GM21576 (cell line): ENCODE measurements around the gene LRRC8E.
"Not testable (repeated sequence)": the region's sequence is repeated elsewhere in the genome, so short reads cannot be mapped to it uniquely, and the experiment has no call there.

Experiments
- ATAC-seq: cut with Tn5 transposase; IDR thresholded peaks from one replicate; pipeline ENCODE4 v1.9.1; 2021; ENCODE audit warnings: mild to moderate bottlenecking, moderate library complexity; ENCODE audit not compliant: unreplicated experiment

Gene LRRC8E

DNA sequence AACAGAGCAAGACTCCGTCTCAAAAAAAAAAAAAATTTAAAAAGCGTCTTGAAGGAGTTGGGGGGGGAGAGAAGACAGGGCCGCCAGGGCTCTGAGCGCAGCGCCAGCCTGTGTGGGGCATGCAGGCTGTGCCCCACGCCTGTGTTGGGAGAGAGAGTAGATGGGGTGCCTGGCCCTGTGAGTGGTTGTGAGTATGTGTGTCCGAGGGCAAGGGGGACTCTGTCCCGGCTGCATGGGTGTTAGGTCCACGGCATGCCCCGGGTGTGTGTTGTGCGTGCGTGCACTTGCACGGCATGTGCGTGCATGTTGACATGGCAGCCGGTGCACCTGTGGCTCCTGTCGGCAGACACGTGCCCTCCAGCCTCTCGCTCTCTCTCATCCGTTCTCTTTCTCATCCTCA, 18.8 kb downstream of the LRRC8E start:
- no peak for ATAC-seq

DNA sequence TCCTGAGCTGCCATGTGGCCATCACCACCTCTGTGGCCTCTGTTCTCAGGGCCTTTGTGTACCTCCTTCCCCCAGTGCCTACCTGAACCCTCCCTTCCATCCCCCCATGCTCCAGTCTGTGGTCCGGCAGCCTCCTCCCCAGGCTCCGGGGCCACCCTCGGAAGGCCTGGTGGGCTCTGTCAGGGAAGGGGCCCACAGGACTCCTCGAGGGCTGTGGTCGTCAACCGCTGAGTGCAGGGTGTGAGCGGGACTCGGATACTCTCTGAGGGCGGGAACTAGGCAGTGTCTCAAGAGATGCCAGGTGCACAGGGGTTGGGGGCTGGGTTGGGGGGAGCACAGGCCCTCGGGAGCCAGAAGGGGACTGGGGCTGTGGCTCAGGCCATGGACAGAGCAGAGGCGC, 19.2 kb downstream of the LRRC8E start:
- no peak for ATAC-seq

DNA sequence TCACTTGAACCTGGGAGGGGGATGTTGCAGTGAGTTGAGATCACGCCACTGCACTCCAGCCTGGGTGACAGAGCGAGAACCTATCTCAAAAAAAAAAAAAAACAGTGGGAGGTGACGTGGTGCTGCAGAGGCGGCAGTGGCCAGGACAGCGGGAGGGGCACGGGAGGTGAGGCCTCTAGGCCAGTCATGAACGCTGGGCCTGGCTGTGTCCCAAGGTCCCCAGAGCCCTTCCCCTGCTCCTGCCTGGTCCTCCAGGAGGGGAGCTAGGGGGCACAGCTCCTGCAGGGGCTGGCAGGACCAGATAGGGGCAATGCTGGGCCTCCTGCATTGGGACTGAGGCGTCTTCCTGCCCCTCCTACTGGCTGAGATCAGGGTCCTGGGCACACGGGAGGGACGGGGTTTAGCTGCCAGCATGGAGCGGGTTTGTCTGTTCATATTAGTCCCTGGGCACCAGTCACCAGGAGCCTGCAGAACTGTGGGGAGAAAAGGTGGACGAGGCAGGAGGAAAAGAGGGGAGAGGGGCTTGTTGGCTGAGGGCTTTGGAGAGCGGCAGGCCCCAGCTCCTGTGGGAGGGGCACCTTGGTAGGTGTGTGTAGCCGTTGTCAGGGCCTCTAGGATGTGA, 19.9 kb downstream of the LRRC8E start:
- ATAC-seq: no peak

DNA sequence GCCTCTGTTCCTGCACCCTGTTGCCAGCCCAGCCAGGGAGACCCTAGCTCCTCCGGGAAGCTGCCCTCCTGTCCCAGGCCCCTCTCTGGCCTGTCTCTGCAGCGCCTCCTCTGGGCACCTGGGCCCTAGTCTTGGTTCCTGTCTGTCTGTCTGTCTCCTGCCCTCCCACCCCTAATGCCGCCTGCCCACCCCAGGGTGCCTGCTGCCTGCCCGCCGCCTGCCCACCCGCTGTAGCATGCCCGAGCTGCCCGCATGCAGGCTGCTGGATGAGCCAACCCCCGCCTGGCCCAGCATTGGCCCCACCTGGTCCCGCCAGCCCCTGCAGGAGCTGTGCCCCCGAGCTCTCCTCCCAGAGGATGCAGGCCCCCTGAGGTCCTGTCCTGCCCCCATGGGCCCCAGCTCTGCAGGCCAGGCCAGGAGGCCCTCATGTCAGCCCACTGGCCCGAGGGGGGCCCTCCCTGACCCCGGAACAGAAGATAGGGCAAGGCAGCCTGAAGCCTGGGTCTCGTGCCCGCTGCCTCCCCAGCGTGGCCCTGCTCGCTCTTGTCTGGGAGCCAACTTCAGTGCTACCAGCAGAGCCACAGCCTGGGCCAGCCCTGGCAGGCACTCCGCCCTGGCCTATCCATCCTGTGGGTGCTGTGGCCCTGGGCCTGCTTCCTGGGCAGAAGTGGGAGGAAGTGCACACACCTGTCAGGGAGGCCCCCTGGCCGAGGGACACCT, 20.6 kb downstream of the LRRC8E start:
- no peak for ATAC-seq

DNA sequence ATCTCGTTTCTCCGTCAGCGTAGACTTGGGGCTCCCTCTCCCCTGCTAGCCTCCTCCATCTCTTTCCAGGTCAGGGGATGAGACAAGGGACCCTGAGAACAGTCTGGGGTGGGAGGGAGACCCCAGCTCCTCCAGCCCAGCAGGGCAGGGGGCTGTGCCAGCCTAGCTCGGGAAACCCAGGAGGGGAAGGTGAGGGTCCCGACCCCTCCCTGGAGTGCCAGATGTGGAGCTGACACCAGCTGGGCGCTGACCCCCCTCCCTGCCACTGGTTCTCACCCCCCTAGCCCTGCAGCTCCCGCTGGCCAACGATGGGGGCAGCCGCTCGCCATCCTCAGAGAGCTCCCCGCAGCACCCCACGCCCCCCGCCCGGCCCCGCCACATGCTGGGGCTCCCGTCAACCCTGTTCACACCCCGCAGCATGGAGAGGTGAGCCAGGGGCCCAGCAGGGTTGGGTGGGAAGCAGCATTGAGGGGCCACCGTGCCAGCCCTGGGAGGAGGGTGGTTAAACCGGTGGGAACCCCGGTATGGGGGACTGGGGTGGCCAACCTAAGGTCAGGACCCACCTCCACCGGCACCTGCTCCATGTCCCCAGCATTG, 21.3 kb downstream of the LRRC8E start:
- ATAC-seq: no peak

DNA sequence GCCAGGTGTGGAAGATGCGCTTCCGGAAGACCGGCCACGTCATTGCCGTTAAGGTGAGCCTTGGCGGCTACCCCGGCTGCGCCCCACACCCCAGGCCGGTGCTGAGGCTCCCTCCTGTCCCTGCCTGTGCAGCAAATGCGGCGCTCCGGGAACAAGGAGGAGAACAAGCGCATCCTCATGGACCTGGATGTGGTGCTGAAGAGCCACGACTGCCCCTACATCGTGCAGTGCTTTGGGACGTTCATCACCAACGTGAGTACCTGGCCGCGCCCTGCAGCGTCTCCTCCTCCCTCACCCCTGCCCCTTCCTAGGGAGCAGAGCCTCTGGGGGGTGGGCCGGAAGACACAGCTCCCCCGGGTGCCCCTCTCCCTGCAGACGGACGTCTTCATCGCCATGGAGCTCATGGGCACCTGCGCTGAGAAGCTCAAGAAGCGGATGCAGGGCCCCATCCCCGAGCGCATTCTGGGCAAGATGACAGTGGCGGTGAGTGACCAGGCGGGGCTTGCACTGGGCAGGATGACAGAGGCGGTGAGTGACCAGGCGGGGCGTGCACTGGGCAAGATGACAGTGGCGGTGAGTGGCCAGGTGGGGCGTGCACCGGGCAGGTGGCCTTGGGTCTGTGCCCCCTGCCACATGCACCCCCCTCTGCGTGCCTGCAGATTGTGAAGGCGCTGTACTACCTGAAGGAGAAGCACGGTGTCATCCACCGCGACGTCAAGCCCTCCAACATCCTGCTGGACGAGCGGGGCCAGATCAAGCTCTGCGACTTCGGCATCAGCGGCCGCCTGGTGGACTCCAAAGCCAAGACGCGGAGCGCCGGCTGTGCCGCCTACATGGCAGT, 22.2 kb downstream of the LRRC8E start:
- ATAC-seq: no peak

DNA sequence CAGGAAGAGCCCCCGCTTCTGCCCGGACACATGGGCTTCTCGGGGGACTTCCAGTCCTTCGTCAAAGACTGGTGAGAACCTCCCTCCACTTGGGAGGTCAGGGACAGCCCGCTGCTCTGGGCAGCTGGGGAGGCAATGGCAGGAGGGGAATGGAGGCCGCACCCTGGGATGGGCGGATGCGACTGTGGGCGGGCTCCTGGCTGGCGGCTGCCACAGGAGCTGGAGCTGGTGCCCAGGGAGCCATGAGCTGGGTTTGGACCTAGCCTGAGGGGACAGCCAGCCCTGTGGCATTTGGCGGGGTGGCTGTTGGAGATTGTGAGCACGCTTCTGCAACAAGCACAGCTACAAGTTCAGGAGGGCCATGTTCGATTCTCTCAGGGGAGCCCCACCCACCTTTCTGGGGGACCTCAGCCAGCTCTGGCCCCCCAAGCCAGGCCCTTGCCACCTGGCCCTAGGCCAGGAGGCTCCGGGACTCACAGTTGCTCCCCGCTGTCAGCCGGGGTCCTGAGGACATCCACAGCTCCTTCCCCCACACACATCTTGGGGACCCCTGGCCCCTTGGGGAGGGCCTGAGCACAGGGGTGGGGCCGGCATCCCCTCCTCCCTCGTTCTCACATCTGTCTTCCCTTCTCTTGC, 23.3 kb downstream of the LRRC8E start:
- no peak for ATAC-seq

DNA sequence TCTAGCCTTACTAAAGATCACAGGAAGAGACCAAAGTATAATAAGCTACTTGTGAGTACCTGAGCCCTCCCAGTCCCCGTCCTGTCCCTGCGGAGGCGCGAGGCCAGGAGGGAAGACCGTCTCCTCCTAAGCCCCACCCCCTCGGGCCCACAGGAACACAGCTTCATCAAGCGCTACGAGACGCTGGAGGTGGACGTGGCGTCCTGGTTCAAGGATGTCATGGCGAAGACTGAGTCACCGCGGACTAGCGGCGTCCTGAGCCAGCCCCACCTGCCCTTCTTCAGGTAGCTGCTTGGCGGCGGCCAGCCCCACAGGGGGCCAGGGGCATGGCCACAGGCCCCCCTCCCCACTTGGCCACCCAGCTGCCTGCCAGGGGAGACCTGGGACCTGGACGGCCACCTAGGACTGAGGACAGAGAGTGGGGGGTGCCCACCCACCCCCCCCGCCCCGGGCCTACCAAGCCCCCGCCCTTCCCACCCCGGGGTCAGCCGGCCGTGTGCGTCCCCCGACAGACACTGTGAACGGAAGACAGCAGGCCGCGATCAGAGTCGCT, 23.9 kb downstream of the LRRC8E start:
- ATAC-seq: no peak

DNA sequence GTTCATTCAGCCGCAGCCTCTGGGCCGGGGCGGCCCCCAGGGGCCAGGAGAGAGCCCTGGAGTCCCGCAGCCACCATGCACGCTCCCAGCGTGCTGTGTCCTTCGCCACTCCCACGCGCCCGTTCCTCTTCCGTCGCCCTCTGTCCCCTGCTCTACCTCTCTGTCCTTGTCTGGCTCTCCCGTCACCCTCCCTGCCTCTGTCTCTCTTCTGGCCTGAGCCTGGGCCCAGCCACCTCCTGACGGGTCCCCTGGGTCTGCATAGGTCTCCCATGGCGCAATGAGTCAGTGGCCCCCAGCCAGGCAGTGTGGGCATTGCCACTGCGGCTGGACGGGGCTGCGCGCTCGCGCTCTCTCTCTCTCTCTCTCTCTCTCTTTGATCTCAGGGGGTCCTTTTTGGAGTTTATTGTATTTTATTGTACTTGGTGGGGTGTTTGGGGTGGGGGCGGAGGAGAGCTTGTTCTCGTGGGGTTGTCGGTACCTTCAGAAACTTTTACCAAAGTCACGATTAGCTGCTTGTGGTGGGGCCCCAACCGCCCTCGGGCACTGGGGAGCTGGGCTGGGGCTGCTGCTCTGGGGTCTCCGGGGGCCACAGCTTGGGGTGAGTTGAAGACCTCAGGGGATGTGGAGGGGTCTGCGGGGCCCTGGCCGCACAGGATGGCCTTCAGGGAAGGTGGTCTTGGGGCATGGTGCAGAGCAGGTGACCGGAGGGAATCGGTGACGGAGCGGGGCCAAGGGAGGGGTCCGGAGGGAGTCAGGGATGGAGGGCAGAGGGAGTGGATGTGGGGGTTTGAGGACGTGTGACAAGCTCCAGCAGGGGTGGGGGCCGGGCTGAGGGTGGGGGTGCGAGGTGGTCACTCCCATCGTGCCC, 24.6 kb downstream of the LRRC8E start:
- ATAC-seq: no peak

DNA sequence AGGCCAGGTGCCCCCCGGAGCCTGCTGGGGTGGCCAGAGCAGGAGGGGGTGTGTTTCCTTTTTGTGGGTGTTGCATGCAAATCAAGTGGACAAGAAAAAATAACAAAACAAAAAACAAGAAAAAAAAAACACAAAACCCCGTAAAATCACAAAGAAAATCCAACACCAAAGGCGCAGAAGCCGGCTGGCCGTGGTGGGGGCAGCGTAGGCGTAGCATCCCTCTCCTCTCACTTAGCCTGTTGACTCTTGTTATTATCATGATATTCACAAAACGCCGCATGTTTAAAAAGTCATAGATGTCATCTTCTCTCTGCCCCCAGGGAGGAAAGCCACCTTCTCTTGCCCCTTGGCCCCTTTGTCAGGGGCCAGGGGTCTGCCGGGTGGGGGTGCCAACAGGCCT, 25.3 kb downstream of the LRRC8E start:
- no peak for ATAC-seq

DNA sequence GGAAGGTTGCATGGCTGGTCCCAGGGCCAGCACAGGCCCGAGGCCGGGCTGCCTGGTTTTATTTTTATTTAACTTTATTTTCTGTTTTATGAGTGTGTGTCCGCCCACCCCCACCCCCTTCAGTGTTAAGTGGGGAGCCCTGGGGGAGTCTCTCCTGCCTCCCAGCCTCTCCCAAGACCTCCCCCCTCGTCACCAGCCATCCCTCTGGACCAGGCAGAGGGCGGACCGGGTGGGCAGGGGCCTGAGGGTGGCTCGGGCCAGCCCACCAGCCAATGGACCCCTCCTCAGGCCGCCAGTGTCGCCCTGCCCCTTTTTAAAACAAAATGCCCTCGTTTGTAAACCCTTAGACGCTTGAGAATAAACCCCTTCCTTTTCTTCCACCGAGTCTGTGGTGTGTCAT, 25.8 kb downstream of the LRRC8E start:
- no peak for ATAC-seq

DNA sequence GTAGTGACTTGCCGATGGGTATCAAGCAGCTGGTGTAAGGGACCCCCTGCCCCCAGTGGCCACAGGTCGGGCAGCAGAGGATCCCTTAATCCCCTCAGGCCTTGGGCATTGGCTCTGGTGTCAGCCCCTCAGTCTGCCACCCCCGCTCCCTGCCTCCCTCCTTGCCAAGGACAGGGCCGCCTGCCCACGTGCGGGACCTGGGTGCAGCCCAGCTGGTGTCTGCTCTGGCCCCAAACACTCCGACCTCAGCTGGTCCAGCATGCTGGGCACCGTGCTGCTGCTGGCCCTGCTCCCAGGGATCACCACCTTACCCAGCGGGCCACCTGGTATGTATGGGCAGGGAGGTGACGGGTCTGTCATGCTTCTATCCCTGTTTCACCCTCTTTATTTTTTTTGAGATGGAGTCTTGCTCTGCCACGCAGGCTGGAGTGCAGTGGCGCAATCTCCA, 26.3 kb downstream of the LRRC8E start, which contains the start of gene TGFBR3L:
TSS of gene TGFBR3L (plus strand) at position 233 of the 448 bp plus-strand sequence.
- no peak for ATAC-seq

DNA sequence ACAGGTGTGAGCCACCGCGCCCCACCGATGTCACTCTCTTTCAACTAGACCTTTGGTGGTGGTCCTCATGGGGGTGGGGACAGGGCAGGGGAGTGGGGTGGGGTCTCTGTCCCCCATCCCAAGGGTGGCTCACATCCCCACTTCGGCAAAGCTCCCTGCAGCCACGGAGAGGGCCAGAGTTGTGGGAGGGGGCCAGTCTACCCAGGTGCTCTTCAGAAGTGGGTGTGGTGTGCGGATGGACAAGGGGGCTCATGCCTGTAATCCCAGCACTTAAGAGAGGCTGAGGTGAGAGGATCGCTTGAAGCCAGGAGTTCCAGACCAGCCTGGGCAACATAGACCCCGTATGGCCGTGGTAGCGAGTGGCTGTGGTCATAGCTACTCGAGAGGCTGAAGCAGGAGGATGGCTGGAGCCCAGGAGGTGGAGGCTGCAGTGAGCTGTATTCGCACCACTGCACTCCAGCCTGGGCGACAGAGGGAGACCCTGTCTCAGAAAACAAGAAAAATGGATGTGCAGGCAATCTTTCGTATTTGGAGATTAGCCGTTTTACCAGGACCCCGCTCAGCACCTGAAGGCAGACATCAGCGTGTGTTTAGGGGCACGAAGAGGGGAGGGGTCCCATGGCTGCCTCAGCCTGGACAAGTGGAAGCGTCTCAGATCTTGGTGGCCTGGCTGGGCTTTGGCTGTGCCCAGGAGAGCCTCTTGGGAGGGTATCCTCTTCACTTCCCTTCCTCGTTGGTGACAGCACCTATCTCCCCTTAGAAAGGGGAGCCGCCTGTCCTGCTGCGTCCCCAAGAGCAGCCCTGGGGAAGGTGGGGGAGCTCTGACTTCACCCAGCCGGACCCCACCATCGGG, 27.2 kb downstream of the LRRC8E start:
- ATAC-seq: no peak

DNA sequence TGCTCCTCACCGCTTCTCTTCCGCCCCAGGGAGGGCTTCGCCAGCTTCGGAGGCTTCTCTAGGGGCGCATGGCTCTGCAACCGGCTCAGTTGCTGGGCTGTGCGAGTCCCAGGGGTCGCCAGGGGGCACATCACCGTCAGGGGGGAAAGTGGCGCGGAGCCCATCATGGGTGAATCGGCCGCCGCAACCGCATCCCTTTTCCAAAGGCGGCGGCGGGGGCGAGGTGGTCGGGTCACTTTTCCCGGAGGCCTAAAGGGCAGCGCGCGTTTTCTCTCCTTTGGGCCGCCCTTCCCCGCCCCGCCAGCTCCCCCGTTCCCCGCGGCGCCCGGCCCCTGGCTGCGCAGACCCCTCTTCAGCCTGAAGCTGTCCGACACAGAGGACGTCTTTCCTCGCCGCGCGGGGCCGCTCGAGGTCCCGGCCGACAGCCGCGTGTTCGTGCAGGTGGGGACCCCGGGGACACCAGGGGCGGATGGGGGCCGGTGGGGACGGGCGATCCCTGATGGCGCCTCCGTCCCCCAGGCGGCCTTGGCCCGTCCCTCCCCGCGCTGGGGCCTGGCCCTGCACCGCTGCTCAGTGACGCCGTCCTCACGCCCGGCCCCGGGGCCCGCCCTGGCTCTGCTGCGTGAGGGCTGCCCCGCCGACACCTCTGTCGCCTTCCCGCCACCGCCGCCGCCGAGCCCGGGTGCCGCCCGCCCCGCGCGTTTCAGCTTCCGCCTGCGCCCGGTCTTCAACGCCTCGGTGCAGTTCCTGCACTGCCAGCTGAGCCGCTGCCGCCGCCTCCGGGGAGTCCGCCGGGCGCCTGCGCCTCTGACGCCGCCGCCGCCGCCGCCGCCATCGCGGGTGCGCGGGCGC, 28.0 kb downstream of the LRRC8E start:
- ATAC-seq: no peak

DNA sequence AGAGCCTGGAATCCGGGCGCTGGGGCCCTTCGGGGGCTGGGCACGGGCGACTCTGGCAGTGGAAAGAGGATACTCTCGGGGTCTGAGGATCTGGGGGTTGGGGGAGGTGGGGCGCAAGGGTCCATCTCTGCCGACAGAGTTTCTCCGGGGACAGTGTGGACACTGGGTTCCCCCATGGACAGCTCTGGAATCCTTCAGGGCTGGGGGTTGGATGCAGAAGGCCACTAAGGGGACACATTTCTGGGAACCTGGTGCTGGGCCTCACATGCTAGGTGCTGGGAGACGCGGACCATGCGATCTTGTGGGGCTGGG, 28.6 kb downstream of the LRRC8E start:
- no peak for ATAC-seq

DNA sequence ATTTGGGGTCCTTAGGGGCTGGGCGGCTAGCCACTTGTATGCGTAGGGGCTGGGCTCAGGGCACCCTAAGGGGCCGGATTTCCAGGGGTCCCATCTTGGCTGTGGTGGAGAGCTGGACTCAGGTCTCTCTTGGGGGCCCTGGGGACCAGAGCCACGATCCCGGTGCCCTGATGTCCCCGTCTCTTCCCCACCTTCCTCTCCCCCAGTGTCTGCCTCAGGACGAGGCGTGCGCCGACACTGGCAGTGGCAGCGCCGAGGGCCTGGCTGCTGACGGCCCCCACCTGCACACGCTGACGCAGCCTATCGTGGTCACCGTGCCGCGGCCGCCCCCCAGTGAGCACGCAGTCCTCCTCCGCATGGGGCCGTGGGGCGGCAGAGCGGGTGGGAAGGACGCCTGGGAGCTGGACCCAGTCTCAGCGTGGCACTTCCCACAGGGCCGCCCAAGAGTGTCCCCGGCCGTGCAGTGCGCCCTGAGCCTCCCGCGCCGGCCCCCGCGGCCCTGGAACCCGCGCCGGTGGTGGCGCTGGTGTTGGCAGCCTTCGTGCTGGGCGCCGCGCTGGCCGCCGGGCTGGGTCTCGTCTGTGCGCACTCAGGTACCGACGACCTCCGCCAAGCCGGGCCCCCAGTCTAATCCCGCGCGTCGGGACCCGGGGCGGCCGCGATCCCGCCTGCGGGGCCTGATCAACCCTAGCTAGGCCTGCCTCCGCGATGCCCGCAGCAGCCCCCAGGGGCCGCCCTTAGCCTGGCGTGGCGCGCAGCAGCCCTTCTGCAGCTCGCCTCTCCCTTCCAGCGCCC, 29.2 kb downstream of the LRRC8E start:
- no peak for ATAC-seq

DNA sequence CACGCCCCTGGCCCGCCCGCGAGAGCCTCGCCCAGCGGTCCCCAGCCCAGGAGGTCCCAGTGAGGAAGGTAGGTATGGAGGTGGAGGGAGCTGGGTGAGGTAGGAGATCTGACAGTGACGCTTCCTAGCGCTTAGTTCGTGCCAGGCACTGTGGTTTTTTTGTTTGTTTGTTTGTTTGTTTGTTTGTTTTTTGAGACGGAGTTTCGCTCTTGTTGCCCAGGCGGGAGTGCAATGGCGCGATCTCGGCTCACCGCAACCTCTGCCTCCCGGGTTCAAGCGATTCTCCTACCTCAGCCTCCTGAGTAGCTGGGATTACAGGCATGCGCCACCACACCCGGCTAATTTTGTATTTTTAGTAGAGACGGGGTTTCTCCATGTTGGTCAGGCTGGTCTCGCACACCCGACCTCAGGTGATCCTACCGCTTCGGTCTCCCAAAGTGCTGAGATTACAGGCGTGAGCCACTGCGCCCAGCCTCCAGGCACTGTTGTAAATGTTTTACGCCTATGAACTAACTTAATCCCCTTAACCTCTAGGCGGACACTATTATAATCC, 29.8 kb downstream of the LRRC8E start:
- ATAC-seq: not testable (repeated sequence)
